PFSK-1 (cell line): ENCODE data around the gene MICALL2.

Source experiments
- FOXP2 ChIP-seq: optimal IDR thresholded peaks from 2 replicates; pipeline ENCODE3; 2011; ENCODE audit warnings: borderline replicate concordance, control low read depth, inconsistent platforms; ENCODE audit not compliant: insufficient read depth; ENCODE audit errors: extremely low read length, extremely low read depth
- POLR2AphosphoS5 ChIP-seq: IDR thresholded peaks from 2 replicates; pipeline ENCODE4 v1.6.1; 2012; ENCODE audit warnings: low read depth, mild to moderate bottlenecking, control low read depth, low read length, moderate library complexity
- REST ChIP-seq, 2 experiments: IDR thresholded peaks; 2 replicates each; pipeline versions ENCODE4 v1.6.1 to v1.8.0; 2011 to 2012; ENCODE audit warnings: low read depth in 2 of 2, low read length in 2 of 2, control low read depth in 1 of 2, inconsistent platforms in 1 of 2, mild to moderate bottlenecking in 1 of 2, moderate library complexity in 1 of 2; ENCODE audit not compliant: insufficient read depth in 1 of 2
- SIN3A ChIP-seq: IDR thresholded peaks from 2 replicates; pipeline ENCODE4 v1.6.1; 2012; ENCODE audit warnings: mild to moderate bottlenecking, low read length, moderate library complexity, borderline replicate concordance; ENCODE audit not compliant: insufficient read depth
- TAF1 ChIP-seq: IDR thresholded peaks from 2 replicates; pipeline ENCODE4 v1.6.1; 2012; ENCODE audit warnings: low read length, control low read depth, borderline replicate concordance; ENCODE audit not compliant: insufficient read depth

Gene MICALL2

GRCh38 chr7:1388703-1389335 is 70.5 kb downstream of the MICALL2 start:
- TF ChIP-seq TAF1, result no peak
- no peak for TF ChIP-seq SIN3A
- no peak for TF ChIP-seq FOXP2

- TF ChIP-seq REST (IDR thresholded peaks at IDR 0.05; ENCODE audit: insufficient read depth in 1 of 2, low read depth in 2 of 2, low read length in 2 of 2), result no peak
- no peak for TF ChIP-seq SIN3A
- TF ChIP-seq TAF1, result no peak
- TF ChIP-seq POLR2AphosphoS5, result no peak
- TF ChIP-seq FOXP2, result no peak
Observed at GRCh38 chr7:1388021-1388702, 71.1 kb downstream of the MICALL2 start.

- no peak for TF ChIP-seq POLR2AphosphoS5
- no peak for TF ChIP-seq SIN3A
- TF ChIP-seq REST (IDR thresholded peaks at IDR 0.05; ENCODE audit: insufficient read depth in 1 of 2, low read depth in 2 of 2, low read length in 2 of 2), result no peak
- no peak for TF ChIP-seq TAF1
Observed at GRCh38 chr7:1387261-1387660, 72.0 kb downstream of the MICALL2 start.

- TF ChIP-seq POLR2AphosphoS5 (no peak), REST (IDR thresholded peaks at IDR 0.05; ENCODE audit: insufficient read depth in 1 of 2, low read depth in 2 of 2, low read length in 2 of 2) (no peak), TAF1 (no peak), FOXP2 (no peak), SIN3A (no peak)
Observed at GRCh38 chr7:1386623-1387220, 72.5 kb downstream of the MICALL2 start.

- TF ChIP-seq REST (IDR thresholded peaks at IDR 0.05; ENCODE audit: insufficient read depth in 1 of 2, low read depth in 2 of 2, low read length in 2 of 2) (no peak), FOXP2 (no peak), SIN3A (no peak), POLR2AphosphoS5 (no peak), TAF1 (no peak)
Observed at GRCh38 chr7:1385809-1386622, 73.3 kb downstream of the MICALL2 start.
